Heart right ventricle (tissue), 16 donors: ENCODE results near the gene FAM131C. TPM values are rescaled to one million over a fixed set of nuclear protein-coding genes. Genes with fewer than 3 reads are reported as not detected.

Experiments
- ATAC-seq, 8 donors: fragments of 200-7000 bp; cut with Tn5 transposase; one replicate each; pipeline ENCODE4 v1.9.1; 2020; ENCODE audit warnings: mild to moderate bottlenecking in 8 of 8, moderate library complexity in 8 of 8, moderate number of reproducible peaks in 1 of 8
- DNase-seq, 2 donors: peaks; one replicate each; pipeline ENCODE4 v3.0.0-alpha.2; 2020
- H3K27ac ChIP-seq, 10 donors: fragments of 200-600 bp; sonication (generic) in 2 of 10; one replicate each; pipeline versions ENCODE4 v1.5.0 to v1.8.0; 2020 to 2022; ENCODE audit warnings: mild to moderate bottlenecking in 3 of 10
- H3K27me3 ChIP-seq, 7 donors: fragments of 200-600 bp; one replicate each; pipeline ENCODE4 v1.8.0; 2021 to 2022; ENCODE audit warnings: mild to moderate bottlenecking in 2 of 7
- H3K36me3 ChIP-seq, 9 donors: fragments of 200-600 bp; sonication (generic) in 1 of 9; one replicate each; pipeline versions ENCODE4 v1.5.0 to v1.8.0; 2020 to 2022; ENCODE audit warnings: mild to moderate bottlenecking in 2 of 9
- H3K4me1 ChIP-seq, 9 donors: fragments of 200-600 bp; sonication (generic) in 1 of 9; one replicate each; pipeline versions ENCODE4 v1.5.0 to v1.8.0; 2020 to 2022; ENCODE audit warnings: mild to moderate bottlenecking in 4 of 9
- H3K4me3 ChIP-seq, 10 donors: fragments of 200-600 bp; sonication (generic) in 2 of 10; one replicate each; pipeline versions ENCODE4 v1.5.0 to v1.8.0; 2020 to 2022; ENCODE audit warnings: mild to moderate bottlenecking in 7 of 10, moderate library complexity in 2 of 10
- H3K9me3 ChIP-seq, 11 donors: fragments of 200-600 bp in 10 of 11; sonication (generic) in 2 of 11; one replicate each; pipeline versions ENCODE4 v1.5.0 to v1.8.0; 2013 to 2022; ENCODE audit warnings: mild to moderate bottlenecking in 2 of 11, control low read depth in 1 of 11, moderate library complexity in 1 of 11
- WGBS, 2 donors: extraction: QIAGEN DNeasy Blood & Tissue Kit; methylation state at CpG; one replicate each; pipeline ENCODE4 v1.1.7; 2013; ENCODE audit warnings: inconsistent platforms in 1 of 2; 5-methylcytosine and 5-hydroxymethylcytosine counted together
- intact Hi-C, 10 donors: fragments of 100-400 bp; cut with DNase I; formaldehyde crosslinking; loops; one replicate each; pipeline versions ENCODE4 v1.11.1 to v1.14.2; 2022
- polyA plus RNA-seq, 2 donors: library from polyadenylated mRNA; stranded (reverse); fragments of 200-250 nt; gene quantifications; one replicate each; pipeline ENCODE4 v1.2.3, GENCODE V29; 2013
- total RNA-seq, 10 donors: library from RNA; stranded (reverse); fragmentation: NEBNext Ultra II Directional in 3 of 10; extraction: Animal tissue kit (Norgen Biotek cat#: 25700) in 3 of 10; gene quantifications; one replicate each; pipeline versions ENCODE4 v1.2.1 to v1.2.4, GENCODE V29; 2021 to 2023
- TF ChIP-seq, protein P1 (sequence below), 9 donors: fragments of 200-600 bp; sonication (generic) in 2 of 9; IDR thresholded peaks; one replicate each; pipeline versions ENCODE4 v1.5.0 to v1.8.0; 2021 to 2022; ENCODE audit warnings: antibody characterized with exemption in 9 of 9, mild to moderate bottlenecking in 5 of 9, moderate library complexity in 1 of 9
- donor health status: Arrhythmogenic right ventricular cardiomyopathy.
- donor health status: ischemic (EF 13 %, LVEDD 7.1; RV severe dilation, severe dysfunction).
- donor health status: healthy with polysubstance abuse.
- donor health status: DM: no; HTN: yes; CAD: no.
- donor health status: DM: no; HTN: no; CAD: no.
- donor health status: ischemic (EF 25% LVEDD 6.9; RV normal size, moderate dysfunction).
- donor health status: ischemic (EF 25% LVEDD 5.7; RV mildly dilated, moderate dysfunction).
- donor health status: healthy.
- donor health status: DM: yes; HTN: yes; CAD: no.
- donor health status: Ischemic cardiomyopathy.
- donor health status: ischemic (EF 35%, LVEDD 5.7; RV mildly dilated, moderate dysfunction).
- donor health status: nonischemic (EF 11% LVEDD 7.7; RV severe dilation, severe dysfunction).
- donor health status: DM: yes; HTN: yes; CAD: no.
- donor health status: PGD.
- donor health status: ischemic (EF 29% LVEDD 5.4; RV normal size, mild dysfunction).
- donor health status: nonischemic (EF 23%, LVEDD 6.1; RV moderate dilation, normal function).

Gene FAM131C
- total and polyA plus RNA-seq, 12 donors, result 0.72 to 11.8 (median 2.4) TPM

- no peaks in the 10 kb centered on the region for H3K36me3 ChIP-seq
- peak overlapping the region; percentile 18 to 48 (median 40) for H3K4me3 ChIP-seq
- H3K9me3 ChIP-seq, result no peaks in the 10 kb centered on the region
- no peak overlapping the region for H3K27ac ChIP-seq
- 7 to 13% methylated on average over 36 to 49 of the region's 49 CpGs for WGBS, 2 donors
- intact Hi-C loops, result loop anchor here in 3 of 10 donors (5.0 to 10.0 kb wide), 2 partner anchors 292 to 294 kb away; partner anchors contain the start of gene SZRD1 (in 3 of the 3)
- ATAC-seq (no peak), DNase-seq (no peak)
- H3K27me3 ChIP-seq, result peaks cover 0 to 35% (median 6%) of the 10 kb centered on the region in 7 donors
- peaks cover 13 to 58% (median 38%) of the 10 kb centered on the region in 9 donors for H3K4me1 ChIP-seq
- TF ChIP-seq, protein P1, sequence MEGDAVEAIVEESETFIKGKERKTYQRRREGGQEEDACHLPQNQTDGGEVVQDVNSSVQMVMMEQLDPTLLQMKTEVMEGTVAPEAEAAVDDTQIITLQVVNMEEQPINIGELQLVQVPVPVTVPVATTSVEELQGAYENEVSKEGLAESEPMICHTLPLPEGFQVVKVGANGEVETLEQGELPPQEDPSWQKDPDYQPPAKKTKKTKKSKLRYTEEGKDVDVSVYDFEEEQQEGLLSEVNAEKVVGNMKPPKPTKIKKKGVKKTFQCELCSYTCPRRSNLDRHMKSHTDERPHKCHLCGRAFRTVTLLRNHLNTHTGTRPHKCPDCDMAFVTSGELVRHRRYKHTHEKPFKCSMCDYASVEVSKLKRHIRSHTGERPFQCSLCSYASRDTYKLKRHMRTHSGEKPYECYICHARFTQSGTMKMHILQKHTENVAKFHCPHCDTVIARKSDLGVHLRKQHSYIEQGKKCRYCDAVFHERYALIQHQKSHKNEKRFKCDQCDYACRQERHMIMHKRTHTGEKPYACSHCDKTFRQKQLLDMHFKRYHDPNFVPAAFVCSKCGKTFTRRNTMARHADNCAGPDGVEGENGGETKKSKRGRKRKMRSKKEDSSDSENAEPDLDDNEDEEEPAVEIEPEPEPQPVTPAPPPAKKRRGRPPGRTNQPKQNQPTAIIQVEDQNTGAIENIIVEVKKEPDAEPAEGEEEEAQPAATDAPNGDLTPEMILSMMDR (IDR thresholded peaks at IDR 0.05), result peak in 1 of 9 donors; percentile 14
These were observed 601 bp downstream of the FAM131C start for GRCh38 chr1:16072616-16073484.

DNA sequence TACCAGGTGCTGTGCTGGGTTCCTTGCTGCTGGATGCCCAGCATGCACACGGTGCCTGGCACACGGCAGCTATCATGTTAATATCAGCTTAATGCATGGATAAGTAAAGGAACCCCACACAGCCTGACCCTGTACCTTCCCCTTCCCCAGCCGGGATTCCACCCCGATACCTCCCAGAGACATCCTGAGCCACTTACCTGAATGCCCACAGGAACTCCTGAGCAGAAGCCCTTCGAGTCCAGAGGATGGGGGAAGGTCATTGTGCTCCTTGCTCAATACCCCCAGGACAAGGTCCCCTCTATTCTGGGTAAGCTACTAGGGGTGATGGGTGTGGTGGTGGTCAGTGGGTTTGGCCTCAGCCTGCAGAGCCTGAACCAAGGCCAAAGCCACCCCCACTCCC is 1.4 kb downstream of the FAM131C start:
- ATAC-seq (no peak), DNase-seq (no peak)
- WGBS, 2 donors, result 78 to 81% methylated on average over 5 of the region's 5 CpGs
- intact Hi-C loops, result loop anchor here in 3 of 10 donors (5.0 to 10.0 kb wide), 2 partner anchors 293 to 295 kb away; partner anchors contain the start of gene SZRD1 (in 3 of the 3)
- Histone ChIP-seq H3K27ac (no peak overlapping the region), H3K9me3 (no peaks in the 10 kb centered on the region), H3K4me3 (no peak overlapping the region), H3K4me1 (peaks cover 19 to 63% (median 38%) of the 10 kb centered on the region in 9 donors), H3K27me3 (peaks cover 0 to 35% (median 6%) of the 10 kb centered on the region in 7 donors), H3K36me3 (no peaks in the 10 kb centered on the region)
- TF ChIP-seq, protein P1 (IDR thresholded peaks at IDR 0.05), result no peak

- Histone ChIP-seq H3K27me3 (peaks cover 0 to 35% (median 6%) of the 10 kb centered on the region in 7 donors), H3K9me3 (no peaks in the 10 kb centered on the region), H3K4me1 (peaks cover 20 to 61% (median 33%) of the 10 kb centered on the region in 9 donors), H3K4me3 (no peak overlapping the region), H3K36me3 (no peaks in the 10 kb centered on the region), H3K27ac (no peak overlapping the region)
- WGBS, 2 donors, result 93 to 95% methylated on average over 6 of the region's 6 CpGs
- TF ChIP-seq, protein P1 (IDR thresholded peaks at IDR 0.05), result no peak
- ATAC-seq (no peak), DNase-seq (no peak)
- intact Hi-C loops, result loop anchor here in 3 of 10 donors (5.0 to 10.0 kb wide), 2 partner anchors 293 to 296 kb away; partner anchors contain the start of gene SZRD1 (in 3 of the 3)
These were observed 1.8 kb downstream of the FAM131C start for GRCh38 chr1:16071614-16072013.

- intact Hi-C loops, result loop anchor here in 3 of 10 donors (5.0 to 10.0 kb wide), 2 partner anchors 294 to 297 kb away; partner anchors contain the start of gene SZRD1 (in 3 of the 3)
- Histone ChIP-seq H3K4me3 (no peak overlapping the region), H3K9me3 (no peaks in the 10 kb centered on the region), H3K36me3 (no peaks in the 10 kb centered on the region), H3K27me3 (peaks cover 0 to 35% (median 6%) of the 10 kb centered on the region in 7 donors), H3K27ac (no peak overlapping the region), H3K4me1 (peaks cover 19 to 53% (median 31%) of the 10 kb centered on the region in 9 donors)
- 92 to 95% methylated on average over 9 of the region's 9 CpGs for WGBS, 2 donors
- TF ChIP-seq, protein P1 (IDR thresholded peaks at IDR 0.05), result no peak
- no peak for ATAC-seq
- DNase-seq, result no peak
These were observed 2.7 kb downstream of the FAM131C start for GRCh38 chr1:16070640-16071355.
